GM12878 (cell line): ENCODE measurements around the gene CREB3L1. TPM values are rescaled to one million over a fixed set of nuclear protein-coding genes. Genes with fewer than 3 reads are reported as not detected.

ENCODE experiments used
- ATF3 ChIP-seq: IDR thresholded peaks from 2 replicates; pipeline ENCODE4 v1.6.1; 2011; ENCODE audit warnings: low read depth, mild to moderate bottlenecking, low read length, moderate library complexity, borderline replicate concordance; ENCODE audit errors: extremely low read depth
- BMI1 ChIP-seq: fragments of 450-650 bp; IDR thresholded peaks from 2 replicates; pipeline ENCODE4 v1.6.1; 2016; ENCODE audit warnings: mild to moderate bottlenecking, moderate library complexity, borderline replicate concordance
- BRCA1 ChIP-seq: IDR thresholded peaks from 2 replicates; pipeline ENCODE4 v1.6.1; 2011; ENCODE audit warnings: low read depth, low read length, improper control_type of control experiment
- CHD2 ChIP-seq: IDR thresholded peaks from 2 replicates; pipeline ENCODE4 v1.6.1; 2011; ENCODE audit warnings: low read depth, low read length, improper control_type of control experiment, borderline replicate concordance
- DPF2 ChIP-seq: fragments of 450-650 bp; IDR thresholded peaks from 2 replicates; pipeline ENCODE4 v1.6.1; 2017; ENCODE audit warnings: mild to moderate bottlenecking
- EGR1 ChIP-seq, 2 experiments: IDR thresholded peaks; 1 replicate in 1 of 2; 2 replicates in 1 of 2; pipeline ENCODE4 v1.6.1; 2011 to 2012; ENCODE audit warnings: low read depth in 2 of 2, low read length in 2 of 2, borderline replicate concordance in 1 of 2, mild to moderate bottlenecking in 1 of 2, moderate library complexity in 1 of 2
- GATAD2B ChIP-seq: fragments of 450-650 bp; conservative IDR thresholded peaks from 2 replicates; pipeline ENCODE4 v1.6.1; 2017; ENCODE audit warnings: low read depth, mild to moderate bottlenecking, moderate library complexity
- HDAC2 ChIP-seq: fragments of 200-600 bp; sonication (generic); IDR thresholded peaks from 2 replicates; pipeline ENCODE4 v1.6.1; 2017
- IKZF2 ChIP-seq, 2 experiments: fragments of 450-650 bp; IDR thresholded peaks; 2 replicates each; pipeline ENCODE4 v1.6.1; 2017; ENCODE audit warnings: mild to moderate bottlenecking in 2 of 2, moderate library complexity in 2 of 2
- JUND ChIP-seq: IDR thresholded peaks from 2 replicates; pipeline ENCODE4 v1.6.1; 2012; ENCODE audit warnings: low read depth, mild to moderate bottlenecking, low read length, improper control_type of control experiment, moderate library complexity
- MEF2A ChIP-seq: IDR thresholded peaks from 2 replicates; pipeline ENCODE4 v1.6.1; 2011; ENCODE audit warnings: low read depth, mild to moderate bottlenecking, low read length, moderate library complexity; ENCODE audit not compliant: insufficient read depth
- MTA3 ChIP-seq: IDR thresholded peaks from 2 replicates; pipeline ENCODE4 v1.6.1; 2012; ENCODE audit warnings: low read length, inconsistent platforms, borderline replicate concordance
- MYB ChIP-seq: fragments of 150-350 bp; IDR thresholded peaks from 2 replicates; pipeline ENCODE4 v1.6.1; 2014; ENCODE audit warnings: mild to moderate bottlenecking, low read depth, low read length, borderline replicate concordance
- NBN ChIP-seq: fragments of 450-650 bp; IDR thresholded peaks from 2 replicates; pipeline ENCODE4 v1.6.1; 2016
- NR2C2 ChIP-seq: IDR thresholded peaks from 2 replicates; pipeline ENCODE4 v1.6.1; 2011; ENCODE audit warnings: borderline replicate concordance, low read depth; ENCODE audit not compliant: control insufficient read depth, insufficient read length
- PAX5 ChIP-seq: IDR thresholded peaks from 2 replicates; pipeline ENCODE4 v1.6.1; 2011; ENCODE audit warnings: low read depth, low read length, borderline replicate concordance
- PKNOX1 ChIP-seq: fragments of 450-650 bp; IDR thresholded peaks from 2 replicates; pipeline ENCODE4 v1.6.1; 2016; ENCODE audit warnings: mild to moderate bottlenecking
- POLR2AphosphoS5 ChIP-seq: IDR thresholded peaks from 2 replicates; pipeline ENCODE4 v1.6.1; 2011; ENCODE audit warnings: mild to moderate bottlenecking, low read length, inconsistent platforms
- RELA ChIP-seq: fragments of 450-650 bp; IDR thresholded peaks from 2 replicates; pipeline ENCODE4 v1.8.0; 2014; ENCODE audit warnings: borderline replicate concordance; ENCODE audit not compliant: partially characterized antibody
- SIX5 ChIP-seq: IDR thresholded peaks from 2 replicates; pipeline ENCODE4 v1.6.1; 2011; ENCODE audit warnings: mild to moderate bottlenecking, low read depth, low read length, moderate library complexity; ENCODE audit not compliant: severe bottlenecking
- SREBF2 ChIP-seq: IDR thresholded peaks from 2 replicates; pipeline ENCODE4 v1.6.1; 2012; ENCODE audit warnings: mild to moderate bottlenecking, low read length
- SRF ChIP-seq, 2 experiments: IDR thresholded peaks; 2 replicates each; pipeline ENCODE4 v1.6.1; 2011; ENCODE audit warnings: low read depth in 2 of 2, low read length in 2 of 2, mild to moderate bottlenecking in 1 of 2, moderate library complexity in 1 of 2
- TCF12 ChIP-seq: IDR thresholded peaks from 2 replicates; pipeline ENCODE4 v1.6.1; 2011; ENCODE audit warnings: low read depth, mild to moderate bottlenecking, low read length
- TCF3 ChIP-seq: IDR thresholded peaks from 2 replicates; pipeline ENCODE4 v1.6.1; 2012; ENCODE audit warnings: low read depth, mild to moderate bottlenecking, low read length, borderline replicate concordance; ENCODE audit not compliant: insufficient read depth
- USF1 ChIP-seq: IDR thresholded peaks from 2 replicates; pipeline ENCODE4 v1.6.1; 2011; ENCODE audit warnings: borderline replicate concordance, low read depth, mild to moderate bottlenecking, moderate library complexity, mixed read lengths, low read length; ENCODE audit not compliant: insufficient read depth; ENCODE audit errors: extremely low read length
- ZNF687 ChIP-seq: fragments of 450-650 bp; IDR thresholded peaks from 2 replicates; pipeline ENCODE4 v1.6.1; 2017; ENCODE audit warnings: mild to moderate bottlenecking, moderate library complexity
- ZSCAN29 ChIP-seq: fragments of 450-650 bp; IDR thresholded peaks from 2 replicates; pipeline ENCODE4 v1.6.1; 2017; ENCODE audit warnings: mild to moderate bottlenecking, moderate library complexity
- polyA plus RNA-seq, 11 experiments: library from polyadenylated mRNA; depleted of rRNA in 4 of 11; unstranded in 6 of 11; stranded (reverse) in 5 of 11; fragments of >200 nt; fragmentation: Nextera tagmentation in 4 of 11; fragmentation: Illumina TruSeq in 1 of 11; extraction: Ambion mirVana in 4 of 11; extraction: Trizol in 1 of 11; gene quantifications; 1 replicate in 1 of 11; 2 replicates in 10 of 11; pipeline versions ENCODE4 v1.2.1 to v1.2.3, GENCODE V29; 2011 to 2016; ENCODE audit warnings: inconsistent platforms in 2 of 11, missing spikeins in 2 of 11, low read depth in 1 of 11
- total RNA-seq, 4 experiments: library from RNA; depleted of rRNA in 3 of 4; stranded (reverse); fragments of >200 nt in 3 of 4; fragmentation: Illumina TruSeq in 1 of 4; extraction: Trizol in 1 of 4; gene quantifications; 2 replicates each; pipeline versions ENCODE4 v1.2.1 to v1.2.3, GENCODE V29; 2013 to 2021

Gene CREB3L1
- total and polyA plus RNA-seq, 10 of the 15 experiments (the other 5 are each of a cell fraction or from before 2014, with no cell fraction given): 0.03 to 1.4 (median 0.22) TPM

GRCh38 chr11:46265764-46266163 lies 11.7 kb upstream of the CREB3L1 start (continued):
- TF ChIP-seq BRCA1: no peak
- no peak for TF ChIP-seq SREBF2
- no peak for TF ChIP-seq HDAC2
- TF ChIP-seq MEF2A: no peak
- TF ChIP-seq NR2C2: no peak
- TF ChIP-seq USF1: no peak
- no peak for TF ChIP-seq RELA
- no peak for TF ChIP-seq DPF2
- TF ChIP-seq SIX5: no peak
- TF ChIP-seq PKNOX1: peak; percentile 83
- no peak for TF ChIP-seq JUND
- TF ChIP-seq SRF (IDR thresholded peaks at IDR 0.05; ENCODE audit: low read depth in 2 of 2, low read length in 2 of 2): no peak
- no peak for TF ChIP-seq GATAD2B
- no peak for TF ChIP-seq POLR2AphosphoS5
- no peak for TF ChIP-seq MTA3
- TF ChIP-seq TCF12: 0 out of 2 replicates have a peak, but pooled peaks have one; percentile 48
- TF ChIP-seq IKZF2 (IDR thresholded peaks at IDR 0.05): 0 out of 4 replicates have a peak, but pooled peaks of 1 of the 2 experiments have one; percentile 43
- TF ChIP-seq ZNF687: peak; percentile 49; the same call in 1 of the 2 replicates
- TF ChIP-seq PAX5: no peak
- no peak for TF ChIP-seq BMI1
- TF ChIP-seq CHD2: no peak
- TF ChIP-seq MYB: no peak
- TF ChIP-seq ATF3: no peak
- TF ChIP-seq EGR1 (IDR thresholded peaks at IDR 0.05; ENCODE audit: borderline replicate concordance in 1 of 2, low read depth in 2 of 2, low read length in 2 of 2): no peak
- TF ChIP-seq NBN: no peak
- peak; percentile 66; the same call in 1 of the 2 replicates for TF ChIP-seq TCF3
- TF ChIP-seq ZSCAN29: no peak
